Ovary (tissue), 9 donors: ENCODE results near the gene ZMYM4. TPM values are rescaled to one million over a fixed set of nuclear protein-coding genes. Genes with fewer than 3 reads are reported as not detected.

ENCODE experiments used
- DNase-seq, 5 donors: peaks; one replicate each; pipeline ENCODE4 v3.0.0-alpha.2; 2019 to 2020
- H3K27ac ChIP-seq, 2 donors: fragments of 200-600 bp; one replicate each; pipeline versions ENCODE4 v1.5.1 to v1.8.0; 2019 to 2022
- H3K27me3 ChIP-seq: fragments of 200-600 bp; one replicate; pipeline ENCODE4 v1.8.0; 2022
- H3K36me3 ChIP-seq: fragments of 200-600 bp; sonication (generic); one replicate; pipeline ENCODE4 v1.5.1; 2019
- H3K4me1 ChIP-seq: one replicate; pipeline ENCODE4 v1.8.1; 2013; ENCODE audit warnings: mild to moderate bottlenecking, moderate library complexity; ENCODE audit not compliant: insufficient read depth
- H3K4me3 ChIP-seq: fragments of 200-600 bp; sonication (generic); one replicate; pipeline ENCODE4 v1.5.1; 2017
- H3K9me3 ChIP-seq, 2 donors: fragments of 200-600 bp in 1 of 2; sonication (generic) in 1 of 2; one replicate each; pipeline versions ENCODE4 v1.5.1 to v1.8.1; 2013 to 2019; ENCODE audit warnings: mild to moderate bottlenecking in 1 of 2, moderate library complexity in 1 of 2
- CTCF ChIP-seq, 3 donors: fragments of 450-650 bp in 2 of 3; fragments of 200-600 bp in 1 of 3; IDR thresholded peaks; one replicate each; pipeline versions ENCODE4 v1.5.1 to v1.8.0; 2016 to 2022; ENCODE audit warnings: antibody characterized with exemption in 3 of 3, mild to moderate bottlenecking in 1 of 3
- EP300 ChIP-seq: sonication (generic); formaldehyde crosslinking; IDR thresholded peaks from one replicate; pipeline ENCODE4 v1.6.1; 2017; ENCODE audit warnings: antibody characterized with exemption
- POLR2A ChIP-seq: fragments of 450-650 bp; IDR thresholded peaks from one replicate; pipeline ENCODE4 v1.6.1; 2017; ENCODE audit warnings: antibody characterized with exemption, mild to moderate bottlenecking, moderate library complexity
- WGBS, 3 donors: extraction: QIAGEN DNeasy Blood & Tissue Kit in 1 of 3; methylation state at CpG; one replicate each; pipeline versions ENCODE4 v1.1.5 to v1.1.7; 2013 to 2017; 5-methylcytosine and 5-hydroxymethylcytosine counted together
- intact Hi-C, 4 donors: fragments of 100-400 bp; cut with DNase I; formaldehyde crosslinking; loops; one replicate each; pipeline versions ENCODE4 v1.11.0 to v1.15.1; 2022 to 2023
- polyA plus RNA-seq, 2 donors: library from polyadenylated mRNA; stranded (reverse); fragments of 200-250 nt in 1 of 2; fragments of 350-450 nt in 1 of 2; fragmentation: Illumina TruSeq in 1 of 2; extraction: RNeasy Lipid Tissue Mini Kit (QIAGEN cat#74804) in 1 of 2; gene quantifications; one replicate each; pipeline ENCODE4 v1.2.3, GENCODE V29; 2013 to 2014
- total RNA-seq, 7 donors: library from RNA; depleted of rRNA in 2 of 7; stranded (reverse); fragments of >200 nt in 2 of 7; fragmentation: NEBNext Ultra II Directional in 3 of 7; extraction: Animal tissue kit (Norgen Biotek cat#: 25700) in 3 of 7; gene quantifications; one replicate each; pipeline versions ENCODE4 v1.1.0 to v1.2.4, GENCODE V29; 2016 to 2023
- donor health status: DM: no; HTN: no; CAD: no; lungs with moderate emphysema.
- donor health status: DM: no; HTN: no; CAD: no.
- donor health status: Bipolar disorder and iron deficiency.
- donor health status: DM: yes; HTN: yes; CAD: no.
- donor health status: DM: no; HTN: no; CAD: no.
- donor health status: DM: yes; HTN: yes; CAD: no.

The ZMYM4 gene
- total and polyA plus RNA-seq, 9 donors = 15.9 to 77.2 (median 52.2) TPM

DNA sequence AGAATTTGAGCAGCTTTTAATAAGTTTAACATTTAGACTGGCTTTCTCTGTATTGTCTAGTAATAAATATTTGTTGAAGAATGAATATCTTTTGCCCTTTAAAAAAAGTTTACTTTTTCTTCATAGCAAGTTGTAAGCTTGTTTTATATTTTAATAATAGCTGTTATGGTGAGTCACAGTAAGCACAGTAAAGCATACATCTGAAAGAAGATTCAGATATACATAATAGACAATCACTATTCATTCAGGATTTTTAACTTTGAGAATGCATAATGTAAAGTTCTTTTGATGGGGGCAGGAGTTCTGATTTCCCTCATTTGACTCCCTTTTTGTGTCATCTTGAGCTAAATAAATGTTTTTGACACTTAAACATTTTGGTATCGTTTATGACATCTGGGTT lies 66.0 kb downstream of the ZMYM4 start:
- Histone ChIP-seq H3K9me3 (no peaks in the 10 kb centered on the region), H3K27me3 (no peaks in the 10 kb centered on the region), H3K36me3 (no peaks in the 10 kb centered on the region), H3K4me3 (no peak overlapping the region), H3K4me1 (no peaks in the 10 kb centered on the region), H3K27ac (no peak overlapping the region)
- WGBS, 3 donors = 26 to 50% (median 46%) methylated on average over 1 of the region's 1 CpG
- no peak for DNase-seq
- intact Hi-C loops = no loop called here
- TF ChIP-seq POLR2A = no peak
- no peak for TF ChIP-seq CTCF (IDR thresholded peaks at IDR 0.05)
- TF ChIP-seq EP300 = no peak

- 96 to 100% (median 98%) methylated on average over 2 of the region's 2 CpGs for WGBS, 3 donors
- no peaks in the 10 kb centered on the region for H3K9me3 ChIP-seq
- intact Hi-C loops = no loop called here
These were observed 72.0 kb downstream of the ZMYM4 start for GRCh38 chr1:35340519-35340918.

GRCh38 chr1:35345439-35345981 lies 77.0 kb downstream of the ZMYM4 start:
- WGBS, 3 donors = 90 to 91% (median 91%) methylated on average over 13 of the region's 13 CpGs
- Histone ChIP-seq H3K4me3 (no peak overlapping the region), H3K9me3 (no peaks in the 10 kb centered on the region), H3K27me3 (no peaks in the 10 kb centered on the region), H3K4me1 (no peaks in the 10 kb centered on the region), H3K36me3 (no peaks in the 10 kb centered on the region), H3K27ac (no peak overlapping the region)
- TF ChIP-seq CTCF (IDR thresholded peaks at IDR 0.05) = no peak
- TF ChIP-seq EP300 = no peak
- TF ChIP-seq POLR2A = no peak
- DNase-seq = no peak
- intact Hi-C loops = no loop called here

More at GRCh38 chr1:35340519-35340918, 72.0 kb downstream of the ZMYM4 start:
- no peak for DNase-seq
- no peaks in the 10 kb centered on the region for H3K27me3 ChIP-seq
- no peaks in the 10 kb centered on the region for H3K36me3 ChIP-seq
- H3K4me1 ChIP-seq = no peaks in the 10 kb centered on the region
- TF ChIP-seq POLR2A (no peak), EP300 (no peak)
- H3K4me3 ChIP-seq = no peak overlapping the region
- H3K27ac ChIP-seq = no peak overlapping the region

DNA sequence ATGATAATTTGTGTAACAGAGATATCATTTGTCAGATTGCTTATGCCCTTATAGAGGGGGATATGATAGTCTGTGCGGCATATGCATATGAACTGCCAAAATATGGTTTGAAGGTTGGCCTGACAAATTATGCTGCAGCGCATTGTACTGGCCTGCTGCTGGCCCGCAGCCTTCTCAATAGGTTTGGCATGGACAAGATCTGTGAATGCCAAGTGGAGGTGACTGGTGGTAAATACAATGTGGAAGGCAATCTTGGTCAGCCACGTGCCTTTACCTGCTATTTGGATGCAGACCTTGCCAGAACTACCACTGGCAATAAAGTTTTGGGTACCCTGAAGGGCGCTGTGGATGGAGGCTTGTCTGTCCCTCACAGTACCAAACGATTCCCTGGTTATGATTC lies 82.4 kb downstream of the ZMYM4 start:
- H3K4me1 ChIP-seq = no peaks in the 10 kb centered on the region
- WGBS, 3 donors = 81 to 89% (median 85%) methylated on average over 6 of the region's 6 CpGs
- intact Hi-C loops = no loop called here
- no peak for DNase-seq
- no peaks in the 10 kb centered on the region for H3K36me3 ChIP-seq
- H3K27ac ChIP-seq = no peak overlapping the region
- H3K27me3 ChIP-seq = no peaks in the 10 kb centered on the region
- no peak for TF ChIP-seq POLR2A
- TF ChIP-seq CTCF (IDR thresholded peaks at IDR 0.05) = no peak
- TF ChIP-seq EP300 = no peak
- H3K9me3 ChIP-seq = no peaks in the 10 kb centered on the region
- H3K4me3 ChIP-seq = no peak overlapping the region

- Histone ChIP-seq H3K4me1 (no peaks in the 10 kb centered on the region), H3K4me3 (no peak overlapping the region), H3K27me3 (no peaks in the 10 kb centered on the region), H3K36me3 (no peaks in the 10 kb centered on the region), H3K9me3 (no peaks in the 10 kb centered on the region), H3K27ac (no peak overlapping the region)
- TF ChIP-seq CTCF (IDR thresholded peaks at IDR 0.05) = no peak
- no peak for TF ChIP-seq EP300
- TF ChIP-seq POLR2A = no peak
- intact Hi-C loops = no loop called here
- DNase-seq = no peak
These were observed 91.5 kb downstream of the ZMYM4 start for GRCh38 chr1:35359995-35360394.
